Measurements from ENCODE around the gene UBTF.

The UBTF gene

DNA sequence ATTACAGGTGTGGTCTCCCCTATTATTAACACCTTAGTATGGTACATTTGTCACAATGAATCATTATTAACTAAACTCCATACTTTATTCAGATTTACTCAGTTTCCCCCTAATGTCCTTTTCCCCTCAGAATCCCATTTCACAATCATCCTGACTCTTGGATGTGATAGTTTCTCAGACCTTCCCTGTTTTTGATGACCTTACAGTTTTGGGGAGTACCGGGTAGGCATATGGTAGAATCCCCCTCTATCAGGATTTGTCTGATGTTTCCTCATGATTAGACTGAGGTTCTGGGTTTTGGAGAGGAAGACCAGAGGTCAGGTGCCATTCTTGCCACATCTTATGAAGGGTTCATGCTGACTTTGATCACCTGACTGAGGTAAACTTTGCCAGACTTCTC, 55.0 kb downstream of the UBTF start:
- no peak for DNase-seq

DNA sequence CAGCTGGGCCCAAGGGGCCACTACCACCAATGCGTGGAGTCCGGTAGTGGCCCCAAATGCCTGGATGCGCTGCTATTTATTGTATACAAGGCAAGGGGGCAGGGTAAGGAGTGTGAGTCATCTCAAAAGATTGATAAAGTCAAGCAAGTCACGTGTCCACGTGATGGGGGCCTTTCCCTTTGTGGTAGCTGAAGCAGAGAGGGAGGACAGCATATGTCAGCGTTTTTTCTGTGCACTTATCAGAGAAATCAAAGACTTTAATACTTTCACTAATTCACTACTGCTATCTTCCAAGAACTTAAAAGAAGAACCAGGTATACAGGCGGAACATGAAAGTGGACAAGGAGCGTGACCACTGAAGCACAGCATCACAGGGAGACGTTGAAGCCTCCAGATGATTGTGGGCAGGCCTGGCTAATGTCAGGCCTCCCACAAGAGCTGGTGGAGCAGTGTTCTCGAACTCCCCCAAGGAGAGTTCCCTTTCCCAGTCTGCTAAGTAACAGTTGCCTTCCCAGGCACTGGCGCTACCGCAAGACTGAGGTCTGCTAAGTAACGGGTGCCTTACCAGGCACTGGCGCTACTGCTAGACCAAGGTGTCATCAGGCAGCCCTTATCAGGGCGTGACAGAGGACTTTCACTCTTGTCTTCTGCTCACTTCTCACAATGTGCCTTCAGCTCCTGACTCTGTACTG, 59.8 kb downstream of the UBTF start:
- DNase-seq: no peak

DNA sequence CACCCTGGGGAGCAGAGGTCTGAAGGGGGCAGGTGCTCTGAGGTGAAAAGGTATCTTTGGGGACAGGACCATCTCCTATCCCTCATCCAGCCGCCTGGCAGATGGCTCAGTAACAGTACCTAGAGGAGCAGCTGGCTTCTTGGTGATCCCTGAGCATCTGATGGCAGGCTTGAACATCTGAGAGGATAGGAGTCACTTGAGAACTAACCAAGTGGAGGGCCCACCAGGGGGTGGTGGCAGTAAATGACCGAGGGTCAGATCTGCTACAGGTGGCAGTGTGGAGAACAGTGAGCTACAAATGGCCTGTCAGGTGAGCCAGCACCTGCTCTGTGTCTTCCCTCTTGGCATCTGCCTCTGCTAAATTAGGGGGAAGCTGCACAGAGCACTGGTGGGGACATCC, 64.0 kb downstream of the UBTF start:
- DNase-seq: no peak
